ENCODE results near the gene TMUB1.

DNA sequence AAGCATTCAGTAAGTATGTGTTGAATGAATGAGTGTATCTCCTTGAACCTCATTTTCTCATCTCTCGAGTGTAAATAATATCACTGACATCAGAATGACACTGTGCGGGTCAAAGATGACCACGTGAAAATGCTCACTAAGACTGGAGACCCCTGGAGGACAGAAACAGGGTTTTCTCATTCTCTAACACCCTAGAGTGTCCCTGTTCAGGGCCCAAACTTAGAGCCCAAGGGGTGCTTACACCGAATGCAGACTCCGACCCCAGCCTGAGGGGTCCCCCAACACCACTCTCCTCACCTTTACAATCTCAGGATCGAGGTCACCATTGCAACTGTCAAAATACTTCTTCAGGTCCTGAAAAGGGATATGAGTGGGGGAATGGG lies 27.0 kb downstream of the TMUB1 start:
- TF ChIP-seq POLR2A (IDR thresholded peaks at IDR 0.05): no peak
- TF ChIP-seq, protein P1, sequence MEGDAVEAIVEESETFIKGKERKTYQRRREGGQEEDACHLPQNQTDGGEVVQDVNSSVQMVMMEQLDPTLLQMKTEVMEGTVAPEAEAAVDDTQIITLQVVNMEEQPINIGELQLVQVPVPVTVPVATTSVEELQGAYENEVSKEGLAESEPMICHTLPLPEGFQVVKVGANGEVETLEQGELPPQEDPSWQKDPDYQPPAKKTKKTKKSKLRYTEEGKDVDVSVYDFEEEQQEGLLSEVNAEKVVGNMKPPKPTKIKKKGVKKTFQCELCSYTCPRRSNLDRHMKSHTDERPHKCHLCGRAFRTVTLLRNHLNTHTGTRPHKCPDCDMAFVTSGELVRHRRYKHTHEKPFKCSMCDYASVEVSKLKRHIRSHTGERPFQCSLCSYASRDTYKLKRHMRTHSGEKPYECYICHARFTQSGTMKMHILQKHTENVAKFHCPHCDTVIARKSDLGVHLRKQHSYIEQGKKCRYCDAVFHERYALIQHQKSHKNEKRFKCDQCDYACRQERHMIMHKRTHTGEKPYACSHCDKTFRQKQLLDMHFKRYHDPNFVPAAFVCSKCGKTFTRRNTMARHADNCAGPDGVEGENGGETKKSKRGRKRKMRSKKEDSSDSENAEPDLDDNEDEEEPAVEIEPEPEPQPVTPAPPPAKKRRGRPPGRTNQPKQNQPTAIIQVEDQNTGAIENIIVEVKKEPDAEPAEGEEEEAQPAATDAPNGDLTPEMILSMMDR (IDR thresholded peaks at IDR 0.05): no peak

All from thyroid gland (tissue), 4 donors.